Bone marrow (tissue), 2 donors: ENCODE results near the gene MACROH2A2.
"Not testable (repeated sequence)": the region's sequence is repeated elsewhere in the genome, so short reads cannot be mapped to it uniquely, and the experiment has no call there.

Source experiments
- DNase-seq, 2 donors: peaks; one replicate each; lab custom pipeline; 2025; lab: John Stamatoyannopoulos, UW

The MACROH2A2 gene

GRCh38 chr10:70067586-70067985 lies 14.9 kb downstream of the MACROH2A2 start:
- no peak for DNase-seq

GRCh38 chr10:70068925-70069324 lies 16.3 kb downstream of the MACROH2A2 start:
- DNase-seq = no peak

GRCh38 chr10:70069346-70069745 lies 16.7 kb downstream of the MACROH2A2 start:
- no peak for DNase-seq

- DNase-seq = no peak
Measured at GRCh38 chr10:70070834-70071233, 18.2 kb downstream of the MACROH2A2 start.

- DNase-seq = no peak
Measured at GRCh38 chr10:70074165-70074564, 21.5 kb downstream of the MACROH2A2 start.

GRCh38 chr10:70074971-70075370 lies 22.3 kb downstream of the MACROH2A2 start:
- DNase-seq = no peak

GRCh38 chr10:70078329-70078728 lies 25.7 kb downstream of the MACROH2A2 start:
- no peak for DNase-seq

- no peak for DNase-seq
Measured at GRCh38 chr10:70078937-70079336, 26.3 kb downstream of the MACROH2A2 start.

GRCh38 chr10:70080789-70081188 lies 28.1 kb downstream of the MACROH2A2 start:
- not testable (repeated sequence) for DNase-seq

- no peak for DNase-seq
Measured at GRCh38 chr10:70084189-70084588, 31.5 kb downstream of the MACROH2A2 start.

- DNase-seq = no peak
Measured at GRCh38 chr10:70085975-70086613, 33.4 kb downstream of the MACROH2A2 start.

GRCh38 chr10:70087616-70088307 lies 35.1 kb downstream of the MACROH2A2 start:
- no peak for DNase-seq

GRCh38 chr10:70088308-70088698 lies 35.7 kb downstream of the MACROH2A2 start:
- DNase-seq = no peak

GRCh38 chr10:70090013-70090412 lies 37.4 kb downstream of the MACROH2A2 start:
- DNase-seq = no peak

- no peak for DNase-seq
Measured at GRCh38 chr10:70090951-70091350, 38.3 kb downstream of the MACROH2A2 start.

GRCh38 chr10:70092389-70092718 lies 39.7 kb downstream of the MACROH2A2 start:
- no peak for DNase-seq

- no peak for DNase-seq
Measured at GRCh38 chr10:70093335-70093944, 40.8 kb downstream of the MACROH2A2 start.

- no peak for DNase-seq
Measured at GRCh38 chr10:70094250-70094649, 41.6 kb downstream of the MACROH2A2 start.

GRCh38 chr10:70096016-70096704 lies 43.5 kb downstream of the MACROH2A2 start:
- no peak for DNase-seq

- DNase-seq = no peak
Measured at GRCh38 chr10:70096705-70097420, 44.2 kb downstream of the MACROH2A2 start.

- no peak for DNase-seq
Measured at GRCh38 chr10:70097459-70097858, 44.8 kb downstream of the MACROH2A2 start.

GRCh38 chr10:70098271-70098670 lies 45.6 kb downstream of the MACROH2A2 start:
- no peak for DNase-seq
